T-cell (primary cell): Measurements from ENCODE around the gene MATN1. TPM values are rescaled to one million over a fixed set of nuclear protein-coding genes. Genes with fewer than 3 reads are reported as not detected.

Source experiments
- ATAC-seq, 4 experiments: fragments of 200-7000 bp in 3 of 4; fragments of 150-1000 bp in 1 of 4; cut with Tn5 transposase; replicated peaks in 1 of 4; 1 replicate in 3 of 4; 2 replicates in 1 of 4; pipeline ENCODE4 v1.10.0; 2021; ENCODE audit warnings: moderate library complexity in 3 of 4, mild to moderate bottlenecking in 2 of 4, moderate number of reproducible peaks in 1 of 4
- CTCF ChIA-PET, 2 donors: fragments of 300-600 bp; sonication (Branson Sonifier 250); formaldehyde crosslinking; loops; one replicate each; lab custom pipeline; 2022; ENCODE audit warnings: antibody characterized with exemption in 2 of 2; lab: Charles Lee
- POLR2A ChIA-PET, 2 donors: fragments of 300-600 bp; sonication (Branson Sonifier 250); formaldehyde crosslinking; loops; one replicate each; lab custom pipeline; 2022; ENCODE audit warnings: antibody characterized with exemption in 2 of 2; lab: Charles Lee
- DNase-seq, 35 experiments: peaks; one replicate each; pipeline versions ENCODE4 v3.0.0 to v3.0.0-alpha.2; 2013 to 2023
- H3K27ac ChIP-seq: one replicate; pipeline ENCODE4 v1.5.1; 2013; ENCODE audit warnings: low read length
- H3K27me3 ChIP-seq, 2 experiments: replicated peaks in 1 of 2; 1 replicate in 1 of 2; 2 replicates in 1 of 2; pipeline versions ENCODE4 v1.6.1 to v1.7.0; 2013; ENCODE audit warnings: low read length in 1 of 2, mixed read lengths in 1 of 2; ENCODE audit not compliant: control insufficient read depth in 2 of 2, insufficient read depth in 2 of 2; ENCODE audit errors: extremely low read depth in 1 of 2
- H3K36me3 ChIP-seq, 2 donors: 1 replicate in 1 of 2; 2 replicates in 1 of 2; pipeline versions ENCODE4 v1.6.1 to v1.7.0; 2013; ENCODE audit warnings: low read length in 1 of 2; ENCODE audit not compliant: control insufficient read depth in 2 of 2, insufficient read depth in 1 of 2; ENCODE audit errors: extremely low read depth in 1 of 2
- H3K4me1 ChIP-seq, 2 experiments: 1 replicate in 1 of 2; 2 replicates in 1 of 2; pipeline versions ENCODE4 v1.6.1 to v1.7.0; 2013; ENCODE audit warnings: low read length in 2 of 2, mixed read lengths in 1 of 2; ENCODE audit not compliant: insufficient read depth in 2 of 2, control insufficient read depth in 1 of 2; ENCODE audit errors: extremely low read depth in 1 of 2
- H3K4me3 ChIP-seq, 2 donors: 1 replicate in 1 of 2; 2 replicates in 1 of 2; pipeline versions ENCODE4 v1.5.1 to v1.7.0; 2013; ENCODE audit warnings: mild to moderate bottlenecking in 2 of 2, low read length in 1 of 2, moderate library complexity in 1 of 2; ENCODE audit not compliant: control insufficient read depth in 1 of 2; ENCODE audit errors: extremely low read depth in 1 of 2
- H3K9me3 ChIP-seq: 2 replicates; pipeline ENCODE4 v1.7.0; 2013
- H3K27ac Mint-ChIP-seq, 2 donors: one replicate each; pipeline ENCODE4 v1.8.0; 2020 to 2021; ENCODE audit warnings: mild to moderate bottlenecking in 2 of 2, mixed read lengths in 2 of 2
- H3K27me3 Mint-ChIP-seq, 2 donors: one replicate each; pipeline ENCODE4 v1.8.0; 2021 to 2022; ENCODE audit warnings: mixed read lengths in 2 of 2
- H3K36me3 Mint-ChIP-seq: one replicate; pipeline ENCODE4 v1.8.0; 2021; ENCODE audit warnings: mixed read lengths
- H3K4me1 Mint-ChIP-seq, 3 donors: one replicate each; pipeline ENCODE4 v1.8.0; 2020 to 2022; ENCODE audit warnings: mixed read lengths in 3 of 3, mild to moderate bottlenecking in 1 of 3
- H3K4me3 Mint-ChIP-seq, 3 donors: one replicate each; pipeline ENCODE4 v1.8.0; 2020 to 2022; ENCODE audit warnings: mild to moderate bottlenecking in 3 of 3, mixed read lengths in 3 of 3, moderate library complexity in 3 of 3
- H3K9me3 Mint-ChIP-seq, 3 donors: one replicate each; pipeline ENCODE4 v1.8.0; 2020 to 2022; ENCODE audit warnings: mixed read lengths in 3 of 3
- WGBS: methylation state at CpG from one replicate; pipeline ENCODE4 v1.1.5; 2013; ENCODE audit warnings: missing lambda C conversion rate; ENCODE audit not compliant: insufficient coverage; 5-methylcytosine and 5-hydroxymethylcytosine counted together
- total RNA-seq, 35 experiments: library from RNA in 6 of 35; stranded (reverse) in 6 of 35; fragments of 120-200 nt in 1 of 35; gene quantifications; one replicate each; pipeline versions ENCODE4 v1.2.1 to v1.2.4 and lab custom pipeline; 2013 to 2026

Gene MATN1
- total RNA-seq, 5 donors from 2014 or later (not counting 1 experiment from before 2014, with no cell fraction given), result 0.20 to 5.5 (median 0.60) TPM

DNA sequence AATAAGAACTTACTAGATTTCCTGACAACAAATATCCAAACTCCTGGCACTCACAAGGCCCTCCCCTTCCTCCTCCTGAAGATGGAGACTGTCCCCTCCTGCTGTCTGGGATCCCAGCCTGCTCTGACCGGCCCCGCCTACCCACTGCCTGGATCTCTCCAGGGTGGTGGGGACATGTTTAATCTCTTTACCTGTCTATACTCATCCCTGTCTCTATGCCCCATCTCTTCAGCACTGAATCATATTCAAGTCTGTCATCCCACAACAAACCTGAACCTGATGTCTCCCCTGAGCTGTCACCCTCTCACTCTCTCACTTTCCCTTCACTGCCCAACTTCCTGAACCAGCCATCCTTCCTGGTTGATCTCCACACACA is 22.1 kb downstream of the MATN1 start:
- no peak overlapping the region for H3K27ac ChIP-seq
- no peaks in the 10 kb centered on the region for H3K36me3 ChIP-seq
- H3K27me3 ChIP-seq, result peaks cover 0 to 29% of the 10 kb centered on the region in 2 experiments
- ChIA-PET POLR2A (no interaction called here), CTCF (interaction anchor here in 1 of 2 donors (0.6 kb wide), 1 partner anchor 17 kb away, joined by 4 read pairs; no protein-coding TSS in a partner anchor)
- no peak for DNase-seq
- H3K4me3 ChIP-seq, result no peak overlapping the region
- no peaks in the 10 kb centered on the region for H3K4me1 ChIP-seq
- Mint-ChIP-seq H3K27ac (no peak overlapping the region), H3K4me1 (no peaks in the 10 kb centered on the region), H3K4me3 (no peak overlapping the region), H3K9me3 (no peaks in the 10 kb centered on the region), H3K27me3 (peaks cover 0 to 3% of the 10 kb centered on the region in 2 donors), H3K36me3 (no peaks in the 10 kb centered on the region)
- ATAC-seq, result no peak
- no peaks in the 10 kb centered on the region for H3K9me3 ChIP-seq
- WGBS, result no CpG with 5 or more reads among the region's 2 CpGs

DNA sequence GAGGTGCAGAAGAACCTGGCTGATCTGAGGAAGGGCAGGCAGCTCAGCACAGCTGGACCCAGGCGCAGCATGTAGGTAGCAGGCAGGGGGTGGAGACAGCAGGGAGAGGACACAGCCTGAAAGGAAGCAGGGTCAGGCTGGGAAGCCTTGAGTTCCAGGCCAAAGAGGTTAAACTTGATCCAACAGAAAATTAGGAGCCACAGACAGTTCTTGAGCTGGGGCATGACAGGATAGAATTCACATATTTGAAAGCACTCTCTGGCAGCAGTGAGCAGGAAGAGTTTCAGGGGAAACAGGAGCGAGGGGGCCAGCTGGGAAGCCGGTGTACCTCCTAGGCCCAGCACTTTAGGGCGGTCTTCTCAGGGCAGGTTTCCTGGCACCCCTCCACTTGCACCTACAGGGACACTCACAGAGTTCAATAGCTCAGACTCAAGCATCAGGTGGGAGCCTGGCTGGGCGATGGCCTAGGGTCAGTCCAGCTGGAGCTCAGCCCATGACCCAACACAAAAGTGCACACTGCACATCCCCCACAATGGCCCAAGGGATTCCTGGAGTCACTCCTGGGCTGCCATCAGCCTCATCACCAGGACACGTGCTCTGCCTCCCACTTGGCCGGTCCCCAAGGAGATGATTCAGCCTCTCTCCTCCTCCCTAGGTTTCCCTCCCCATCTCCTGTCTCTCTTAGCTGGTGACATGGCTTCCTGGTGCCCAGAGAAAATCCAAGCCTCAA is 22.7 kb downstream of the MATN1 start:
- WGBS, result 66% methylated on average over 6 of the region's 7 CpGs
- ChIA-PET POLR2A (no interaction called here), CTCF (interaction anchor here in 1 of 2 donors (0.6 kb wide), 1 partner anchor 18 kb away, joined by 4 read pairs; no protein-coding TSS in a partner anchor)

DNA sequence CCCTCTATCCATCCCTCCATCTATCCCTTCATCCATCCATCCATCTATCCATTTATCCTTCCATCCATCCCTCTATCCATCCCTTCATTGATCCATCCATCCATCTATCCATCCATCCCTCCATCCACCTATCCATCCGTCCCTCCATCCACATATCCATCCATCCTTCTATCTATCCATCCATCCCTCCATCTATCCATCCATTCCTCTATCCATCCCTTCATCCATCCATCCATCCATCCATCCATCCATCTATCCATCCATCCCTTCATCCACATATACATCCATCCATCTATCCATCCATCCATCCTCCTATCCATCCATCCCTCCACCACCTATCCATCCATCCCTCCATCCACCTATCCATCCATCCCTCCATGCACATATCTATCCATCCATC is 23.6 kb downstream of the MATN1 start:
- no peak overlapping the region for H3K4me3 ChIP-seq
- H3K36me3 ChIP-seq, result no peaks in the 10 kb centered on the region
- DNase-seq (no peak), ATAC-seq (no peak)
- H3K9me3 Mint-ChIP-seq, result no peaks in the 10 kb centered on the region
- peaks cover 0 to 4% of the 10 kb centered on the region in 2 donors for H3K27me3 Mint-ChIP-seq
- no peaks in the 10 kb centered on the region for H3K36me3 Mint-ChIP-seq
- H3K4me3 Mint-ChIP-seq, result no peak overlapping the region
- WGBS, result 73% methylated on average over 1 of the region's 1 CpG
- H3K4me1 Mint-ChIP-seq, result no peaks in the 10 kb centered on the region
- no peaks in the 10 kb centered on the region for H3K4me1 ChIP-seq
- ChIA-PET CTCF (no interaction called here), POLR2A (no interaction called here)
- H3K9me3 ChIP-seq, result no peaks in the 10 kb centered on the region
- H3K27ac ChIP-seq, result no peak overlapping the region
- H3K27me3 ChIP-seq, result peaks cover 0 to 22% of the 10 kb centered on the region in 2 experiments
- H3K27ac Mint-ChIP-seq, result no peak overlapping the region

More for the DNA sequence above, 22.7 kb downstream of the MATN1 start:
- H3K27ac ChIP-seq, result no peak overlapping the region
- Mint-ChIP-seq H3K9me3 (no peaks in the 10 kb centered on the region), H3K27me3 (peaks cover 0 to 4% of the 10 kb centered on the region in 2 donors), H3K36me3 (no peaks in the 10 kb centered on the region), H3K27ac (no peak overlapping the region), H3K4me1 (no peaks in the 10 kb centered on the region), H3K4me3 (no peak overlapping the region)
- no peaks in the 10 kb centered on the region for H3K4me1 ChIP-seq
- H3K9me3 ChIP-seq, result no peaks in the 10 kb centered on the region
- no peak for ATAC-seq
- no peaks in the 10 kb centered on the region for H3K36me3 ChIP-seq
- H3K27me3 ChIP-seq, result peaks cover 0 to 29% of the 10 kb centered on the region in 2 experiments
- DNase-seq, result no peak
- no peak overlapping the region for H3K4me3 ChIP-seq

DNA sequence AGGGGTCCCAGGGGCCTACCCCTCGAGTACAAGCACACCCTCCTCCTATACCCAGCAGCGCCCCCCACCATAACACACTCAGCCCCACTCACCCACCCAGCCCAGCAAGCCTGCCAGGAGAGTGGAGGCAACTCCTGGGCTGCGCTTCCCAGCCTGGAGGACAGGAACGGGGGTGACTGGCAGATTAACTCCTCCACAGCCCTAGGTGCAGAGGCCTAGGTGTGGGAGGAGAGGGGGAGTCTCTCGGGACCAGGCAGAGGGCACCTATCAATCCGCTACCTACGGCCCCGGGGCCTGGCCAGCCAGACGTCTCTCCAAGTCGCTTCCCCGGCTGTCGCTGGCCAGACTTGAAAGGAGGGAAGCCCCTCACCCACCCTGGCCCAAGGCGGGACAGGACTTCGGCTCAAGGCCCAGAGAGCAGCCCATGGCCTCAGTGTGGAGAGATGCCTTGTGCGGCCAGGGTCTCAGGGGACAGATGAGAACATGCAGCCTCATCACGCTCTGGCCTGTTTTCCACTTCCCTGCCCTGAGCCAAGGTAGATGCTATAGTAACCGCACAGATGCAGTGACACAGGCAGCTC is 24.9 kb downstream of the MATN1 start:
- Histone ChIP-seq H3K9me3 (no peaks in the 10 kb centered on the region), H3K36me3 (no peaks in the 10 kb centered on the region), H3K27me3 (peaks cover 0 to 15% of the 10 kb centered on the region in 2 experiments), H3K4me1 (no peaks in the 10 kb centered on the region), H3K27ac (no peak overlapping the region), H3K4me3 (no peak overlapping the region)
- CTCF ChIA-PET, result no interaction called here
- no peak overlapping the region for H3K4me3 Mint-ChIP-seq
- DNase-seq (no peak), ATAC-seq (no peak)
- no peaks in the 10 kb centered on the region for H3K4me1 Mint-ChIP-seq
- H3K27ac Mint-ChIP-seq, result no peak overlapping the region
- no peaks in the 10 kb centered on the region for H3K9me3 Mint-ChIP-seq
- POLR2A ChIA-PET, result no interaction called here
- H3K27me3 Mint-ChIP-seq, result peaks cover 0 to 4% of the 10 kb centered on the region in 2 donors
- no peaks in the 10 kb centered on the region for H3K36me3 Mint-ChIP-seq
- WGBS, result 81% methylated on average over 13 of the region's 17 CpGs

DNA sequence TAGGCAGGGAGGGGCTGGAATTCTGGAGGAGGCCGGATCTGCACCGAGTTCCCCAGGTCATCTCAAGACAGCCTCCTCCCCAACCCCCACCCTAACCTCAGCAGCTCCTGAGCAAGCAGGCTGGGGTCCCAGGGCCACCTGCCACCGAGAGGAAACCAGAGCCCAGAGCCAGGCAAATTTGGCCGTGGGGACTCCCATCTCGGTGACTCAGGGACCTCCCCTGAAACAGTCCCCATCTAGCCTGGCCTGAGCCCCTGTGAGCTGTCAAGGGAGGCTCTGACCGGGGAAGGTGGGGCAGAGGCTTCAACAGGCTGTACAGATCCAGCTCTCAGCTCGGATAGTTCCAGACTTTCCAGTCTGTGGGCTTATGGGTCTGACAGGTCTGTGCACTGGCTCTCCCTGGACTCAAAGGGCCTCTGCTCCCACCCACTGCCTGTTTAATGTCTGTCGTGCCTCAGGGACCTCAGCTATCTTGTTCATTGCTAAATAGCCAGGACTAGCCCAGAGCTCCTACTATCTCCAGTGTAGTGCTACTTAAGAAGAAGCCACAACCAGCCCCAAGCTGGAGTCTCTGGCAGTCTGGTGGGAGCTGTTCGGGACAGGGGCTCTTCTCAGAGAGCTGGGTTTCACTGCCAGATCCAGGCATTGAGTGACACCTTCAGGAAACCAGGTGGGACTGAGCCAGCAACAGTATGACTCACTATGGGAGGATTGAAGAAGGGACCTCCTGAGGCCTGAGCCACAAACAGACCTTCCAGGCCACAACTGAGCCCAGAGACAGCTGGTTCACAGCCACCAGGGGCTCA is 25.6 kb downstream of the MATN1 start:
- Mint-ChIP-seq H3K27ac (no peak overlapping the region), H3K9me3 (no peaks in the 10 kb centered on the region), H3K36me3 (no peaks in the 10 kb centered on the region), H3K4me3 (no peak overlapping the region), H3K27me3 (peaks cover 0 to 6% of the 10 kb centered on the region in 2 donors), H3K4me1 (peaks cover 0 to 3% (median 0%) of the 10 kb centered on the region in 3 donors)
- Histone ChIP-seq H3K36me3 (no peaks in the 10 kb centered on the region), H3K4me3 (no peak overlapping the region), H3K9me3 (no peaks in the 10 kb centered on the region), H3K27ac (no peak overlapping the region), H3K4me1 (no peaks in the 10 kb centered on the region), H3K27me3 (peaks cover 0 to 21% of the 10 kb centered on the region in 2 experiments)
- ATAC-seq, result no peak
- WGBS, result 71% methylated on average over 7 of the region's 9 CpGs
- no peak for DNase-seq
- POLR2A ChIA-PET, result no interaction called here
- CTCF ChIA-PET, result no interaction called here

DNA sequence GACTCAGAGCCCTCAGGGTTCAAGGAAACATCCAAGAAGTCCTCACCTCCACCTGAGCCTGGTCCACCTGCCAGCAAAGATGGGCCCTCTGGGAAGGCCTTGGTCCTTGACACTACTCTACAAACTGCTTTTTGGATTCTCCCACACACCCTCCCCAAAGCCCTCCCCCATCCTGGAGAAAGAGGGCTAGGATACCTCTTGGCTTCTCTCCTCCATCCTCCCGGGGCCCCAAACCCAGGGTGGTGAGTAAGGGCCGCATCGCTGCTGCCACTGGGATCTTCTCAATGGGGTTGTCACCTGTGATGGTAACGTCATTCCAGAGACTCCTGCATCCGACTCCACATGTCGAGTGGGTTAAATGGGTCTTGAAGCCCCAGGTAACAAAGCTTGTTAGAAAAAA is 26.6 kb downstream of the MATN1 start:
- WGBS, result 98% methylated on average over 5 of the region's 6 CpGs

More for the DNA sequence above, 26.6 kb downstream of the MATN1 start:
- H3K4me1 ChIP-seq, result no peaks in the 10 kb centered on the region
- peaks cover 0 to 27% of the 10 kb centered on the region in 2 experiments for H3K27me3 ChIP-seq
- DNase-seq (no peak), ATAC-seq (no peak)
- Mint-ChIP-seq H3K4me1 (peaks cover 0 to 12% (median 3%) of the 10 kb centered on the region in 3 donors), H3K4me3 (no peak overlapping the region), H3K27me3 (peaks cover 0 to 8% of the 10 kb centered on the region in 2 donors), H3K9me3 (no peaks in the 10 kb centered on the region), H3K36me3 (no peaks in the 10 kb centered on the region), H3K27ac (no peak overlapping the region)
- POLR2A ChIA-PET, result no interaction called here
- H3K36me3 ChIP-seq, result no peaks in the 10 kb centered on the region
- H3K9me3 ChIP-seq, result no peaks in the 10 kb centered on the region
- H3K27ac ChIP-seq, result no peak overlapping the region
- no peak overlapping the region for H3K4me3 ChIP-seq
- CTCF ChIA-PET, result no interaction called here
